Peyer's patch (tissue), 4 donors: Measurements from ENCODE around the gene SSU72.

Experiments
- POLR2A ChIP-seq, 2 donors: fragments of 450-650 bp; IDR thresholded peaks; one replicate each; pipeline ENCODE4 v1.5.1; 2017; ENCODE audit warnings: antibody characterized with exemption in 2 of 2, mild to moderate bottlenecking in 2 of 2, moderate library complexity in 2 of 2
- TF ChIP-seq, protein P1 (sequence below), 6 experiments: fragments of 450-650 bp in 4 of 6; fragments of 200-600 bp in 2 of 6; sonication (generic) in 1 of 6; IDR thresholded peaks; one replicate each; pipeline ENCODE4 v1.5.1; 2017 to 2019; ENCODE audit warnings: antibody characterized with exemption in 6 of 6, mild to moderate bottlenecking in 3 of 6, moderate library complexity in 1 of 6

DNA sequence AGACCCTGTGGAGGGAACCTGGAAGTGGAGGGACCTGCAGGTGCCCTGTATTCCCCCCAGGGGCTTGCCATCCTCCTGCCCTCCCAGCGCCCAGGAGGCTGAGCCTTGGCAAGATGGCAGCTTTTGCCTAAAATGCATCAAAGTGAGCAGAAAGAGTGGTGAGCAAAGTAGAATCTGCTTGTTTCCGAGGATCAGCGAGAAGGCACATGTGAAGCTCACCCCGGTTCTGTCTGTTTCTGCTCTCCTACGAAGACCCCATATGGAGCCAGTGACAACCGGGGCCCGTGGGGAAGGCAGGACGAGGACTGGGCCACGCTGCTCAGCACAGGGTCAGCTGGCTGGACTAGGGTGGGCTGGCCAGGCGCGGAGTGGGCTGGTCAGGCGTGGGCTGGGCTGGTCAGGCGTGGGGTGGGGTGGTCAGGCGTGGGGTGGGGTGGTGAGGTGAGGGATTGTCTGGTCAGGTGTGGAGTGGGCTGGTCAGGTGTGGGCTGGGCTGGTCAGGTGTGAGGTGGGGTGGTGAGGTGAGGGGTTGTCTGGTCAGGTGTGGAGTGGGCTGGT, 30.4 kb upstream of the SSU72 start:
- TF ChIP-seq, protein P1, sequence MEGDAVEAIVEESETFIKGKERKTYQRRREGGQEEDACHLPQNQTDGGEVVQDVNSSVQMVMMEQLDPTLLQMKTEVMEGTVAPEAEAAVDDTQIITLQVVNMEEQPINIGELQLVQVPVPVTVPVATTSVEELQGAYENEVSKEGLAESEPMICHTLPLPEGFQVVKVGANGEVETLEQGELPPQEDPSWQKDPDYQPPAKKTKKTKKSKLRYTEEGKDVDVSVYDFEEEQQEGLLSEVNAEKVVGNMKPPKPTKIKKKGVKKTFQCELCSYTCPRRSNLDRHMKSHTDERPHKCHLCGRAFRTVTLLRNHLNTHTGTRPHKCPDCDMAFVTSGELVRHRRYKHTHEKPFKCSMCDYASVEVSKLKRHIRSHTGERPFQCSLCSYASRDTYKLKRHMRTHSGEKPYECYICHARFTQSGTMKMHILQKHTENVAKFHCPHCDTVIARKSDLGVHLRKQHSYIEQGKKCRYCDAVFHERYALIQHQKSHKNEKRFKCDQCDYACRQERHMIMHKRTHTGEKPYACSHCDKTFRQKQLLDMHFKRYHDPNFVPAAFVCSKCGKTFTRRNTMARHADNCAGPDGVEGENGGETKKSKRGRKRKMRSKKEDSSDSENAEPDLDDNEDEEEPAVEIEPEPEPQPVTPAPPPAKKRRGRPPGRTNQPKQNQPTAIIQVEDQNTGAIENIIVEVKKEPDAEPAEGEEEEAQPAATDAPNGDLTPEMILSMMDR (IDR thresholded peaks at IDR 0.05): no peak
- TF ChIP-seq POLR2A (IDR thresholded peaks at IDR 0.05): no peak
